Spleen (tissue), 7 donors: Measurements from ENCODE around the gene IMMP2L.

ENCODE experiments used
- POLR2A ChIP-seq, 3 donors: fragments of 450-650 bp; IDR thresholded peaks; one replicate each; pipeline ENCODE4 v1.5.1; 2017; ENCODE audit warnings: antibody characterized with exemption in 3 of 3, mild to moderate bottlenecking in 1 of 3
- TF ChIP-seq, protein P1 (sequence below), 11 experiments: fragments of 200-600 bp in 7 of 11; fragments of 450-650 bp in 4 of 11; sonication (generic) in 4 of 11; IDR thresholded peaks in 8 of 11; conservative IDR thresholded peaks in 3 of 11; 1 replicate in 7 of 11; 2 replicates in 4 of 11; pipeline versions ENCODE4 v1.4.0 to v1.8.0; 2016 to 2021; ENCODE audit warnings: antibody characterized with exemption in 11 of 11, inconsistent platforms in 4 of 11, mild to moderate bottlenecking in 1 of 11
- donor health status: DM: no; HTN: no; CAD: no; lungs with moderate emphysema.
- donor health status: DM: no; HTN: no; CAD: no.
- donor health status: DM: no; HTN: no; CAD: no.

DNA sequence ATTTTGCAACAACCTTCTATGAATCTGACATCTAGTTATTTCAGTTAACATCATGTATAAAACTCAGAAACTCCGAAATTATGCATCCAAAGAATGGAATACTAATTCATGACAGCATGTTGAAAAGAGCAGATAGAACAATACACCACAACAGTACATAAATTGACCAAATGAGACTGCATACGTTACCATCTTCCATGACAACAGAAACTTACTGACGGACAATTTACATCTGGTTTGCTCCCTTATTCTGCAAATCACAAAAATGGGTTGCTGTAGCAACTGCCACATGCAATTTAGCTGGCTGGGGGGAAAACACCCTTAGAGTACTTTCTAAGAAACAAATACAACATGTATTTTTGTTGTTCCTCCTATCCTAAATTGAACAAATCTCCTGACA is 457.0 kb downstream of the IMMP2L start:
- TF ChIP-seq, protein P1, sequence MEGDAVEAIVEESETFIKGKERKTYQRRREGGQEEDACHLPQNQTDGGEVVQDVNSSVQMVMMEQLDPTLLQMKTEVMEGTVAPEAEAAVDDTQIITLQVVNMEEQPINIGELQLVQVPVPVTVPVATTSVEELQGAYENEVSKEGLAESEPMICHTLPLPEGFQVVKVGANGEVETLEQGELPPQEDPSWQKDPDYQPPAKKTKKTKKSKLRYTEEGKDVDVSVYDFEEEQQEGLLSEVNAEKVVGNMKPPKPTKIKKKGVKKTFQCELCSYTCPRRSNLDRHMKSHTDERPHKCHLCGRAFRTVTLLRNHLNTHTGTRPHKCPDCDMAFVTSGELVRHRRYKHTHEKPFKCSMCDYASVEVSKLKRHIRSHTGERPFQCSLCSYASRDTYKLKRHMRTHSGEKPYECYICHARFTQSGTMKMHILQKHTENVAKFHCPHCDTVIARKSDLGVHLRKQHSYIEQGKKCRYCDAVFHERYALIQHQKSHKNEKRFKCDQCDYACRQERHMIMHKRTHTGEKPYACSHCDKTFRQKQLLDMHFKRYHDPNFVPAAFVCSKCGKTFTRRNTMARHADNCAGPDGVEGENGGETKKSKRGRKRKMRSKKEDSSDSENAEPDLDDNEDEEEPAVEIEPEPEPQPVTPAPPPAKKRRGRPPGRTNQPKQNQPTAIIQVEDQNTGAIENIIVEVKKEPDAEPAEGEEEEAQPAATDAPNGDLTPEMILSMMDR (IDR thresholded peaks at IDR 0.05 in 8 of 11, conservative IDR thresholded peaks at IDR 0.05 in 3 of 11): no peak
- no peak for TF ChIP-seq POLR2A (IDR thresholded peaks at IDR 0.05)
